Measurements from ENCODE around the gene SLC5A11.

The SLC5A11 gene

DNA sequence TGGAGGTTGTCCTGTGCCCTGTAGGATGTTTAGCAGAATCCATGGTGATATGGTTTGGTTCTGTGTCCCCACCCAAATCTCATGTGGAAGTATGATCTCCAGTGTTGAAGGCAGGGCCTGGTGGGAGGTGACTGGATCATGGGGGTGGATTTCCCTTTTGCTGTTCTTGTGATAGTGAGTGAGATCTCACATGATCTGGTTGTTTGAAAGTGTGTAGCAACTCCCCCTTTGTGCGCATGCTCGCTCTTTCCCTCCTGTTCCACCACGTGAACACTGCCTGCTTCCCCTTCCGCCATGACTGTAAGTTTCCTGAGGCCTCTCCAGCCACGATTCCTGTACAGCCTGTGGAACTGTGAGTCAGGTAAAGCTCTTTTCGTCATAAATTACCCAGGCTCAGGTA is 107.5 kb downstream of the SLC5A11 start:
- Histone ChIP-seq H3K4me3 (ENCODE audit: low read depth, low read length) (no peak overlapping the region), H3K36me3 (ENCODE audit: control insufficient read depth, insufficient read depth, low read length) (no peaks in the 10 kb centered on the region), H3K9me3 (ENCODE audit: control insufficient read depth, low read length) (no peaks in the 10 kb centered on the region), H2AFZ (no peak overlapping the region), H3K4me2 (ENCODE audit: low read length) (no peak overlapping the region), H3K27ac (no peak overlapping the region), H3K27me3 (ENCODE audit: control insufficient read depth, insufficient read depth, low read length) (no peaks in the 10 kb centered on the region), H3K4me1 (no peaks in the 10 kb centered on the region), H3K9ac (no peak overlapping the region), H3K79me2 (peaks cover 2% of the 10 kb centered on the region)
- TF ChIP-seq, protein P1, sequence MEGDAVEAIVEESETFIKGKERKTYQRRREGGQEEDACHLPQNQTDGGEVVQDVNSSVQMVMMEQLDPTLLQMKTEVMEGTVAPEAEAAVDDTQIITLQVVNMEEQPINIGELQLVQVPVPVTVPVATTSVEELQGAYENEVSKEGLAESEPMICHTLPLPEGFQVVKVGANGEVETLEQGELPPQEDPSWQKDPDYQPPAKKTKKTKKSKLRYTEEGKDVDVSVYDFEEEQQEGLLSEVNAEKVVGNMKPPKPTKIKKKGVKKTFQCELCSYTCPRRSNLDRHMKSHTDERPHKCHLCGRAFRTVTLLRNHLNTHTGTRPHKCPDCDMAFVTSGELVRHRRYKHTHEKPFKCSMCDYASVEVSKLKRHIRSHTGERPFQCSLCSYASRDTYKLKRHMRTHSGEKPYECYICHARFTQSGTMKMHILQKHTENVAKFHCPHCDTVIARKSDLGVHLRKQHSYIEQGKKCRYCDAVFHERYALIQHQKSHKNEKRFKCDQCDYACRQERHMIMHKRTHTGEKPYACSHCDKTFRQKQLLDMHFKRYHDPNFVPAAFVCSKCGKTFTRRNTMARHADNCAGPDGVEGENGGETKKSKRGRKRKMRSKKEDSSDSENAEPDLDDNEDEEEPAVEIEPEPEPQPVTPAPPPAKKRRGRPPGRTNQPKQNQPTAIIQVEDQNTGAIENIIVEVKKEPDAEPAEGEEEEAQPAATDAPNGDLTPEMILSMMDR (IDR thresholded peaks at IDR 0.05), result no peak

DNA sequence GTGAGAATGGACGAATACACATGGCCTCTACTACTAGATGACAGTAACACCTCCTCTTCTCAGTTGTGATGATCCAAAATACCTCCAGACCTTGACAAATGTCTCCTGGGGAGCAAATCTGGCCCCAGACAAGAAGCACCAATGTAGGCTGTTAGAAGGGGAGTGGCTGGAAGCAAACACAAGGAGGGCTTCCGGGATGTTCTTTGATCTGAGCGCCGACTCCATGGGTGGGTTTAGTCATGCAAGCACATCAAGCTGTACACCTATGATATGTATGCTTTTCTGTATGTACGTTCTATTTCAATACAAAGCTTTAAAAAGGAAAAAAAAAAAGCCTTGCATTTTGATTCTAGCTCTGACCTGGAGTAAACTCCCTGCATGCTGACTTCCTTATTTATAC is 108.0 kb downstream of the SLC5A11 start:
- Histone ChIP-seq H3K36me3 (ENCODE audit: control insufficient read depth, insufficient read depth, low read length) (no peaks in the 10 kb centered on the region), H3K4me3 (ENCODE audit: low read depth, low read length) (no peak overlapping the region), H3K79me2 (peaks cover 2% of the 10 kb centered on the region), H3K27ac (no peak overlapping the region), H3K27me3 (ENCODE audit: control insufficient read depth, insufficient read depth, low read length) (no peaks in the 10 kb centered on the region), H3K4me1 (no peaks in the 10 kb centered on the region), H2AFZ (no peak overlapping the region), H3K4me2 (ENCODE audit: low read length) (no peak overlapping the region), H3K9ac (no peak overlapping the region), H3K9me3 (ENCODE audit: control insufficient read depth, low read length) (no peaks in the 10 kb centered on the region)
- TF ChIP-seq, protein P1 (IDR thresholded peaks at IDR 0.05), result no peak

DNA sequence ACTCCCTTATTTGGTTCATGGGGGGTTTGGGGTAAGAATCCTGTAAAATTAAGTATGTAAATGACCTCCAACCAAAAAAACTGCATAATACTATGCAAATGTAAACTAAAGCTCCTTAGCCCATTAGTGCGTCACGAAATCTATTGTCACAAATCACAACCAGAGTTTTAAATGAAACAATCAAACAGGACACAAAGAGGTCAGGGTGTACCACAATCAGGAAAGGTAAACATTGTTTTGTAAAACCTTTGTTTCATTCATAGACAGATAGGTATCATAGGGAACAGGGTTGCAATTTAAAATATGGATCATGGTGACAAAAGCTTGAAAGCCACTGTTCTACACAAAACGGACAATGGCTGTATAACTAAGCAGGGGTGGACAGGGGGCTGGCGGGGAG is 108.4 kb downstream of the SLC5A11 start:
- Histone ChIP-seq H3K9ac (no peak overlapping the region), H3K4me3 (ENCODE audit: low read depth, low read length) (no peak overlapping the region), H3K79me2 (peaks cover 2% of the 10 kb centered on the region), H3K9me3 (ENCODE audit: control insufficient read depth, low read length) (no peaks in the 10 kb centered on the region), H3K36me3 (ENCODE audit: control insufficient read depth, insufficient read depth, low read length) (no peaks in the 10 kb centered on the region), H3K4me1 (no peaks in the 10 kb centered on the region), H2AFZ (no peak overlapping the region), H3K27ac (no peak overlapping the region), H3K27me3 (ENCODE audit: control insufficient read depth, insufficient read depth, low read length) (no peaks in the 10 kb centered on the region), H3K4me2 (ENCODE audit: low read length) (no peak overlapping the region)
- TF ChIP-seq, protein P1 (IDR thresholded peaks at IDR 0.05), result no peak

DNA sequence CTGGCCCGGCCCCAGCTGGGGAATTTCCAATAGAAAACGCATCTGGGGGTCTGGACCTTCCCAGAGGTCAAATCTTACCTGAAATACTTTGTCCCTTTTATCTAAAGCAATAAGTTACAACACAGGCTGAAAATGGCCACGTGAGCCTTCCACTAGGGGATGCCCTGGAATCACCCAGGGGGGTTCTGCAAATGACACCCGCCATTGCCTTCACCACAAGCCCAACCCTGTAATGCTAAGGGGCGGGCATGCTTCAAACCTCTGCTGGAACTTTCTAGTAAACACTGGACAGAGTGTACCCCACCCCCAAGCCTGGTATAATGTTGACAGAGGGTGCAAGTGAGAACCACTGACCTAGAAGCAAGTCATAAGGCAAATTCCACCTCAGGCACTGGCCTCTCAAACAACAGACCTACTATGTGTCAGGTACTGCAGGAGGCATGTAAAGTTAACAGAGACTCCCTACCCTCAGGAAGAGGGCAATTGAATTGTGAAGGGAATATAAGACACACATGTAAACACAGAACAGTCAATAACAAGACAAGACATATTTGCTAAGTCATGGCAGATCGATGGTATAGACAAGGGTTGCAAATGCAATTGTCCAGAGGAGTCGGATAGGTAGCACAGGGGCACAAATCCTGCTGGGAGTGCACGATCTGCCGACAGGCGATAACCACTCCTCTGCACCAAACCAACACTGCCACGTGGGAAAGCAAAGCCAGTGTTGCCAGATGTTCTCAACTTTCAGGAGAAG is 110.4 kb downstream of the SLC5A11 start:
- Histone ChIP-seq H3K4me2 (ENCODE audit: low read length) (no peak overlapping the region), H3K27me3 (ENCODE audit: control insufficient read depth, insufficient read depth, low read length) (no peaks in the 10 kb centered on the region), H3K36me3 (ENCODE audit: control insufficient read depth, insufficient read depth, low read length) (no peaks in the 10 kb centered on the region), H3K4me3 (ENCODE audit: low read depth, low read length) (no peak overlapping the region), H3K4me1 (no peaks in the 10 kb centered on the region), H3K9ac (no peak overlapping the region), H3K79me2 (peaks cover 2% of the 10 kb centered on the region), H3K27ac (no peak overlapping the region), H3K9me3 (ENCODE audit: control insufficient read depth, low read length) (no peaks in the 10 kb centered on the region), H2AFZ (no peak overlapping the region)
- TF ChIP-seq, protein P1 (IDR thresholded peaks at IDR 0.05), result no peak

GRCh38 chr16:24957887-24958286 is 112.1 kb downstream of the SLC5A11 start:
- Histone ChIP-seq H3K36me3 (ENCODE audit: control insufficient read depth, insufficient read depth, low read length) (no peaks in the 10 kb centered on the region), H3K27me3 (ENCODE audit: control insufficient read depth, insufficient read depth, low read length) (no peaks in the 10 kb centered on the region), H2AFZ (no peak overlapping the region), H3K9ac (no peak overlapping the region), H3K4me2 (ENCODE audit: low read length) (no peak overlapping the region), H3K79me2 (peaks cover 2% of the 10 kb centered on the region), H3K9me3 (ENCODE audit: control insufficient read depth, low read length) (no peaks in the 10 kb centered on the region), H3K4me3 (ENCODE audit: low read depth, low read length) (no peak overlapping the region), H3K27ac (no peak overlapping the region), H3K4me1 (no peaks in the 10 kb centered on the region)
- TF ChIP-seq, protein P1 (IDR thresholded peaks at IDR 0.05), result no peak

Data from parathyroid adenoma (tissue), 2 donors.